ENCODE results near the gene ABCC1.

Gene ABCC1

GRCh38 chr16:16018705-16019104 lies 69.3 kb downstream of the ABCC1 start:
- no CpG with 5 or more reads among the region's 4 CpGs for WGBS (ENCODE audit: insufficient coverage, insufficient read length)
- H3K9me3 ChIP-seq (ENCODE audit: control insufficient read depth, insufficient read depth, low read length) = no peaks in the 10 kb centered on the region
- no peak overlapping the region for H3K4me3 ChIP-seq (ENCODE audit: low read length)
- no peak for DNase-seq (ENCODE audit: low read depth, low spot score)
- H3K36me3 ChIP-seq (ENCODE audit: control insufficient read depth, insufficient read depth, low read length) = peaks cover 8% of the 10 kb centered on the region; the same call in 1 of the 2 replicates
- no peaks in the 10 kb centered on the region for H3K27me3 ChIP-seq (ENCODE audit: control insufficient read depth, insufficient read depth, low read length)
- no peaks in the 10 kb centered on the region for H3K4me1 ChIP-seq (ENCODE audit: control insufficient read depth, insufficient read depth, low read length)
- no peak overlapping the region for H3K27ac ChIP-seq (ENCODE audit: low read length)

GRCh38 chr16:16019488-16019887 lies 70.1 kb downstream of the ABCC1 start:
- Histone ChIP-seq H3K27me3 (ENCODE audit: control insufficient read depth, insufficient read depth, low read length) (no peaks in the 10 kb centered on the region), H3K27ac (ENCODE audit: low read length) (no peak overlapping the region), H3K9me3 (ENCODE audit: control insufficient read depth, insufficient read depth, low read length) (no peaks in the 10 kb centered on the region), H3K36me3 (ENCODE audit: control insufficient read depth, insufficient read depth, low read length) (peaks cover 10% of the 10 kb centered on the region; the same call in 1 of the 2 replicates), H3K4me3 (ENCODE audit: low read length) (no peak overlapping the region), H3K4me1 (ENCODE audit: control insufficient read depth, insufficient read depth, low read length) (no peaks in the 10 kb centered on the region)
- no CpG with 5 or more reads among the region's 4 CpGs for WGBS (ENCODE audit: insufficient coverage, insufficient read length)
- DNase-seq (ENCODE audit: low read depth, low spot score) = no peak

- DNase-seq (ENCODE audit: low read depth, low spot score) = no peak
- H3K36me3 ChIP-seq (ENCODE audit: control insufficient read depth, insufficient read depth, low read length) = peaks cover 10% of the 10 kb centered on the region; the same call in 1 of the 2 replicates
- H3K9me3 ChIP-seq (ENCODE audit: control insufficient read depth, insufficient read depth, low read length) = no peaks in the 10 kb centered on the region
- no peaks in the 10 kb centered on the region for H3K27me3 ChIP-seq (ENCODE audit: control insufficient read depth, insufficient read depth, low read length)
- no peaks in the 10 kb centered on the region for H3K4me1 ChIP-seq (ENCODE audit: control insufficient read depth, insufficient read depth, low read length)
- H3K4me3 ChIP-seq (ENCODE audit: low read length) = no peak overlapping the region
- H3K27ac ChIP-seq (ENCODE audit: low read length) = no peak overlapping the region
- WGBS (ENCODE audit: insufficient coverage, insufficient read length) = no CpG with 5 or more reads among the region's 3 CpGs
Observed at GRCh38 chr16:16020291-16020690, 70.9 kb downstream of the ABCC1 start.

GRCh38 chr16:16021020-16021419 lies 71.6 kb downstream of the ABCC1 start:
- Histone ChIP-seq H3K9me3 (ENCODE audit: control insufficient read depth, insufficient read depth, low read length) (no peaks in the 10 kb centered on the region), H3K27me3 (ENCODE audit: control insufficient read depth, insufficient read depth, low read length) (no peaks in the 10 kb centered on the region), H3K27ac (ENCODE audit: low read length) (no peak overlapping the region), H3K36me3 (ENCODE audit: control insufficient read depth, insufficient read depth, low read length) (peaks cover 10% of the 10 kb centered on the region; the same call in 1 of the 2 replicates), H3K4me1 (ENCODE audit: control insufficient read depth, insufficient read depth, low read length) (no peaks in the 10 kb centered on the region), H3K4me3 (ENCODE audit: low read length) (no peak overlapping the region)
- no peak for DNase-seq (ENCODE audit: low read depth, low spot score)
- WGBS (ENCODE audit: insufficient coverage, insufficient read length) = no CpG with 5 or more reads among the region's 3 CpGs

- Histone ChIP-seq H3K4me3 (ENCODE audit: low read length) (no peak overlapping the region; the same call in 1 of the 2 replicates), H3K27me3 (ENCODE audit: control insufficient read depth, insufficient read depth, low read length) (no peaks in the 10 kb centered on the region), H3K4me1 (ENCODE audit: control insufficient read depth, insufficient read depth, low read length) (no peaks in the 10 kb centered on the region), H3K9me3 (ENCODE audit: control insufficient read depth, insufficient read depth, low read length) (no peaks in the 10 kb centered on the region), H3K27ac (ENCODE audit: low read length) (no peak overlapping the region), H3K36me3 (ENCODE audit: control insufficient read depth, insufficient read depth, low read length) (peaks cover 7% of the 10 kb centered on the region; the same call in 1 of the 2 replicates)
- no peak for DNase-seq (ENCODE audit: low read depth, low spot score)
- no CpG with 5 or more reads among the region's 9 CpGs for WGBS (ENCODE audit: insufficient coverage, insufficient read length)
Observed at GRCh38 chr16:16021646-16021987, 72.2 kb downstream of the ABCC1 start.

- DNase-seq (ENCODE audit: low read depth, low spot score) = no peak
- no peaks in the 10 kb centered on the region for H3K4me1 ChIP-seq (ENCODE audit: control insufficient read depth, insufficient read depth, low read length)
- WGBS (ENCODE audit: insufficient coverage, insufficient read length) = no CpG with 5 or more reads among the region's 10 CpGs
- peaks cover 7% of the 10 kb centered on the region; the same call in 1 of the 2 replicates for H3K36me3 ChIP-seq (ENCODE audit: control insufficient read depth, insufficient read depth, low read length)
- no peak overlapping the region for H3K27ac ChIP-seq (ENCODE audit: low read length)
- no peak overlapping the region for H3K4me3 ChIP-seq (ENCODE audit: low read length)
- no peaks in the 10 kb centered on the region for H3K9me3 ChIP-seq (ENCODE audit: control insufficient read depth, insufficient read depth, low read length)
- no peaks in the 10 kb centered on the region for H3K27me3 ChIP-seq (ENCODE audit: control insufficient read depth, insufficient read depth, low read length)
Observed at GRCh38 chr16:16021988-16022682, 72.7 kb downstream of the ABCC1 start.

DNA sequence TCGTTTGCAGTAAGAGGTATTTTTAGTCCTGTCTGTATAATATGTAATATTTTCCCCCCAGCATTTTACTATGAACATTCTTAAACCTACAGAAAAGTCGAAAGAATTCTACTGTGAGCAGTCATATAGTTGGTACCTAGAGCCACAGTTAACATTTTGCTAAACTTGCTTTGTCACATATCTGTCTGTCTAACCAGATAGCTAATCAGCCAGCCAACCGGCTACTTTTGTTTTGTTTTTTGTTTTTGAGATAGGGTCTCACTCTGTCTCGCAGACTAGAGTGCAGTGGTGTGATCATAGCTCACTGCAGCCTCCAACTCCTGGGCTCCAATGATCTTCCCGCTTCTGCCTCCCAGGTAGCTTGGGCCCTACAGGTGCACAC lies 73.3 kb downstream of the ABCC1 start:
- Histone ChIP-seq H3K9me3 (ENCODE audit: control insufficient read depth, insufficient read depth, low read length) (no peaks in the 10 kb centered on the region), H3K4me3 (ENCODE audit: low read length) (no peak overlapping the region), H3K27me3 (ENCODE audit: control insufficient read depth, insufficient read depth, low read length) (no peaks in the 10 kb centered on the region), H3K4me1 (ENCODE audit: control insufficient read depth, insufficient read depth, low read length) (no peaks in the 10 kb centered on the region), H3K36me3 (ENCODE audit: control insufficient read depth, insufficient read depth, low read length) (peaks cover 7% of the 10 kb centered on the region; the same call in 1 of the 2 replicates), H3K27ac (ENCODE audit: low read length) (no peak overlapping the region)
- no CpG with 5 or more reads among the region's 5 CpGs for WGBS (ENCODE audit: insufficient coverage, insufficient read length)
- no peak for DNase-seq (ENCODE audit: low read depth, low spot score)

- no peak for DNase-seq (ENCODE audit: low read depth, low spot score)
- Histone ChIP-seq H3K36me3 (ENCODE audit: control insufficient read depth, insufficient read depth, low read length) (peaks cover 7% of the 10 kb centered on the region; the same call in 1 of the 2 replicates), H3K4me1 (ENCODE audit: control insufficient read depth, insufficient read depth, low read length) (no peaks in the 10 kb centered on the region), H3K27me3 (ENCODE audit: control insufficient read depth, insufficient read depth, low read length) (no peaks in the 10 kb centered on the region), H3K9me3 (ENCODE audit: control insufficient read depth, insufficient read depth, low read length) (no peaks in the 10 kb centered on the region), H3K27ac (ENCODE audit: low read length) (no peak overlapping the region), H3K4me3 (ENCODE audit: low read length) (no peak overlapping the region)
- no CpG with 5 or more reads among the region's 11 CpGs for WGBS (ENCODE audit: insufficient coverage, insufficient read length)
Observed at GRCh38 chr16:16025214-16025968, 76.0 kb downstream of the ABCC1 start.

DNA sequence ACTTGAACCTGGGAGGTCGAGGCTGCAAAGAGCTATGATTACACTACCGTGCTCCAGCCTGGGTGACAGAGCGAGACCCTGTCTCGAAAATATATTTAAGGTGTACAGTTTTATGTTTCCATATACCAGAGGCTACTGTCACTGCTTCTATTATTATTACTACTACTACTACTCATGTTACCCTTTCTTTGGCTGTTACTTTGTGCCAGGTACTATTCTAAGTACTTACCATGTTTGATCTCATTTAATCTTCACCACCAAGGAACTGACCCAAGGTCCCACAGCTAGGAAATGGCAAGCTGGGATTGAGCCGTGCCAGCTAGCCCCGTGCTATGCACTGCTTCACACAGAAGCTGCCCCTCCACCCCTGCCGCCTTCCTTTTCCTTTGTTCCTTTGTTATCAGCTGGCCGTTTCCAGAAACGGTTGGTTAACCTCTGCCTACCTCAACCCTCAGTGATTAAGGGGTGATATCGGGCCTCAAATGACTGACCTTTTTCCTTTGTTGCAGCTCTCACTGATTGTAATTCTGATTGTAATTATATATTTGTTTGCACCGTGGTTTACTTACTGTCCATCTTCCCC lies 78.4 kb downstream of the ABCC1 start:
- no peak overlapping the region for H3K4me3 ChIP-seq (ENCODE audit: low read length)
- WGBS (ENCODE audit: insufficient coverage, insufficient read length) = no CpG with 5 or more reads among the region's 11 CpGs
- H3K9me3 ChIP-seq (ENCODE audit: control insufficient read depth, insufficient read depth, low read length) = no peaks in the 10 kb centered on the region
- H3K27ac ChIP-seq (ENCODE audit: low read length) = no peak overlapping the region
- H3K27me3 ChIP-seq (ENCODE audit: control insufficient read depth, insufficient read depth, low read length) = no peaks in the 10 kb centered on the region
- H3K4me1 ChIP-seq (ENCODE audit: control insufficient read depth, insufficient read depth, low read length) = no peaks in the 10 kb centered on the region
- no peak for DNase-seq (ENCODE audit: low read depth, low spot score)
- 0 out of 2 replicates have a peak, but pooled peaks cover 2% of the 10 kb centered on the region for H3K36me3 ChIP-seq (ENCODE audit: control insufficient read depth, insufficient read depth, low read length)

GRCh38 chr16:16028311-16028999 lies 79.0 kb downstream of the ABCC1 start:
- Histone ChIP-seq H3K9me3 (ENCODE audit: control insufficient read depth, insufficient read depth, low read length) (no peaks in the 10 kb centered on the region), H3K27me3 (ENCODE audit: control insufficient read depth, insufficient read depth, low read length) (no peaks in the 10 kb centered on the region), H3K4me3 (ENCODE audit: low read length) (no peak overlapping the region), H3K36me3 (ENCODE audit: control insufficient read depth, insufficient read depth, low read length) (0 out of 2 replicates have a peak, but pooled peaks cover 2% of the 10 kb centered on the region), H3K4me1 (ENCODE audit: control insufficient read depth, insufficient read depth, low read length) (no peaks in the 10 kb centered on the region), H3K27ac (ENCODE audit: low read length) (no peak overlapping the region)
- DNase-seq (ENCODE audit: low read depth, low spot score) = no peak
- no CpG with 5 or more reads among the region's 19 CpGs for WGBS (ENCODE audit: insufficient coverage, insufficient read length)

Data from iPS DF 6.9 (cell line).